ENCODE results near the gene SNAPC4. TPM values are rescaled to one million over a fixed set of nuclear protein-coding genes. Genes with fewer than 3 reads are reported as not detected.

The SNAPC4 gene
- polyA plus RNA-seq, 1 donor from 2014 or later: 6.8 TPM

- Histone ChIP-seq H3K36me3 (ENCODE audit: insufficient read depth, low read length) (no peaks in the 10 kb centered on the region), H2AFZ (ENCODE audit: low read depth, low read length) (no peak overlapping the region), H3K9ac (ENCODE audit: low read length) (no peak overlapping the region), H3F3A (ENCODE audit: insufficient read depth, low read length, poor library complexity, severe bottlenecking) (no peaks in the 10 kb centered on the region), H4K20me1 (ENCODE audit: insufficient read depth) (no peaks in the 10 kb centered on the region), H3K9me3 (ENCODE audit: low read length) (no peaks in the 10 kb centered on the region), H3K9me2 (ENCODE audit: insufficient read depth, low read length) (no peaks in the 10 kb centered on the region), H3K27me3 (ENCODE audit: insufficient read depth, low read depth, low read length) (no peaks in the 10 kb centered on the region), H3K79me2 (replicated peaks; ENCODE audit: insufficient read depth, low read length) (no peaks in the 10 kb centered on the region), H3K27ac (ENCODE audit: low read length) (no peak overlapping the region), H3K4me2 (ENCODE audit: low read length) (no peak overlapping the region), H3K4me3 (ENCODE audit: low read length) (no peak overlapping the region)
- TF ChIP-seq RAD21 (conservative IDR thresholded peaks at IDR 0.05): no peak
- TF ChIP-seq SMC3 (conservative IDR thresholded peaks at IDR 0.05; ENCODE audit: poor library complexity): no peak
- TF ChIP-seq, protein P1, sequence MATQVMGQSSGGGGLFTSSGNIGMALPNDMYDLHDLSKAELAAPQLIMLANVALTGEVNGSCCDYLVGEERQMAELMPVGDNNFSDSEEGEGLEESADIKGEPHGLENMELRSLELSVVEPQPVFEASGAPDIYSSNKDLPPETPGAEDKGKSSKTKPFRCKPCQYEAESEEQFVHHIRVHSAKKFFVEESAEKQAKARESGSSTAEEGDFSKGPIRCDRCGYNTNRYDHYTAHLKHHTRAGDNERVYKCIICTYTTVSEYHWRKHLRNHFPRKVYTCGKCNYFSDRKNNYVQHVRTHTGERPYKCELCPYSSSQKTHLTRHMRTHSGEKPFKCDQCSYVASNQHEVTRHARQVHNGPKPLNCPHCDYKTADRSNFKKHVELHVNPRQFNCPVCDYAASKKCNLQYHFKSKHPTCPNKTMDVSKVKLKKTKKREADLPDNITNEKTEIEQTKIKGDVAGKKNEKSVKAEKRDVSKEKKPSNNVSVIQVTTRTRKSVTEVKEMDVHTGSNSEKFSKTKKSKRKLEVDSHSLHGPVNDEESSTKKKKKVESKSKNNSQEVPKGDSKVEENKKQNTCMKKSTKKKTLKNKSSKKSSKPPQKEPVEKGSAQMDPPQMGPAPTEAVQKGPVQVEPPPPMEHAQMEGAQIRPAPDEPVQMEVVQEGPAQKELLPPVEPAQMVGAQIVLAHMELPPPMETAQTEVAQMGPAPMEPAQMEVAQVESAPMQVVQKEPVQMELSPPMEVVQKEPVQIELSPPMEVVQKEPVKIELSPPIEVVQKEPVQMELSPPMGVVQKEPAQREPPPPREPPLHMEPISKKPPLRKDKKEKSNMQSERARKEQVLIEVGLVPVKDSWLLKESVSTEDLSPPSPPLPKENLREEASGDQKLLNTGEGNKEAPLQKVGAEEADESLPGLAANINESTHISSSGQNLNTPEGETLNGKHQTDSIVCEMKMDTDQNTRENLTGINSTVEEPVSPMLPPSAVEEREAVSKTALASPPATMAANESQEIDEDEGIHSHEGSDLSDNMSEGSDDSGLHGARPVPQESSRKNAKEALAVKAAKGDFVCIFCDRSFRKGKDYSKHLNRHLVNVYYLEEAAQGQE (IDR thresholded peaks at IDR 0.05; ENCODE audit: borderline replicate concordance): no peak
- TF ChIP-seq POLR2AphosphoS5 (IDR thresholded peaks at IDR 0.05): no peak
- TF ChIP-seq EZH2 (IDR thresholded peaks at IDR 0.05; ENCODE audit: borderline replicate concordance, insufficient read depth, low read length, poor library complexity, severe bottlenecking): no peak
- no peak for TF ChIP-seq TAF1 (IDR thresholded peaks at IDR 0.05; ENCODE audit: low read depth)
- no peak for TF ChIP-seq CTCF (IDR thresholded peaks at IDR 0.05; ENCODE audit: poor library complexity, severe bottlenecking)
- no peak for TF ChIP-seq EP300 (conservative IDR thresholded peaks at IDR 0.05; ENCODE audit: poor library complexity, severe bottlenecking)
Observed at GRCh38 chr9:136375096-136375495, 24.9 kb downstream of the SNAPC4 start.

GRCh38 chr9:136374183-136374575, 25.8 kb downstream of the SNAPC4 start:
- no peaks in the 10 kb centered on the region for H3K9me2 ChIP-seq (ENCODE audit: insufficient read depth, low read length)
- no peaks in the 10 kb centered on the region for H3F3A ChIP-seq (ENCODE audit: insufficient read depth, low read length, poor library complexity, severe bottlenecking)
- no peak overlapping the region for H2AFZ ChIP-seq (ENCODE audit: low read depth, low read length)
- no peaks in the 10 kb centered on the region for H3K79me2 ChIP-seq (replicated peaks; ENCODE audit: insufficient read depth, low read length)
- no peak overlapping the region for H3K4me3 ChIP-seq (ENCODE audit: low read length)
- H3K27ac ChIP-seq (ENCODE audit: low read length): no peak overlapping the region
- no peak overlapping the region for H3K4me2 ChIP-seq (ENCODE audit: low read length)
- H4K20me1 ChIP-seq (ENCODE audit: insufficient read depth): no peaks in the 10 kb centered on the region
- H3K9me3 ChIP-seq (ENCODE audit: low read length): no peaks in the 10 kb centered on the region
- TF ChIP-seq RAD21 (conservative IDR thresholded peaks at IDR 0.05) (no peak), MXI1 (conservative IDR thresholded peaks at IDR 0.05; ENCODE audit: poor library complexity, severe bottlenecking) (no peak), SMC3 (conservative IDR thresholded peaks at IDR 0.05; ENCODE audit: poor library complexity) (no peak), TAF1 (IDR thresholded peaks at IDR 0.05; ENCODE audit: low read depth) (no peak), POLR2AphosphoS5 (IDR thresholded peaks at IDR 0.05) (no peak), CTCF (IDR thresholded peaks at IDR 0.05; ENCODE audit: poor library complexity, severe bottlenecking) (no peak), EP300 (conservative IDR thresholded peaks at IDR 0.05; ENCODE audit: poor library complexity, severe bottlenecking) (no peak), EZH2 (IDR thresholded peaks at IDR 0.05; ENCODE audit: borderline replicate concordance, insufficient read depth, low read length, poor library complexity, severe bottlenecking) (no peak)
- TF ChIP-seq, protein P1 (IDR thresholded peaks at IDR 0.05; ENCODE audit: borderline replicate concordance): no peak
- H3K27me3 ChIP-seq (ENCODE audit: insufficient read depth, low read depth, low read length): no peaks in the 10 kb centered on the region
- H3K36me3 ChIP-seq (ENCODE audit: insufficient read depth, low read length): no peaks in the 10 kb centered on the region
- H3K9ac ChIP-seq (ENCODE audit: low read length): no peak overlapping the region

Measured in neural cell (in vitro differentiated cells).